Omental fat pad (tissue), 4 donors: ENCODE data around the gene SLC6A11. TPM values are rescaled to one million over a fixed set of nuclear protein-coding genes. Genes with fewer than 3 reads are reported as not detected.

ENCODE experiments used
- ATAC-seq: fragments of 150-250 bp; one replicate; pipeline ENCODE4 v1.9.1; 2016; ENCODE audit warnings: mild to moderate bottlenecking, moderate library complexity; ENCODE audit not compliant: low FRiP score
- DNase-seq: peaks from one replicate; pipeline ENCODE4 v3.0.0-alpha.2; 2019; ENCODE audit warnings: low spot score
- total RNA-seq, 4 donors: library from RNA; depleted of rRNA; stranded (reverse); fragments of >200 nt; gene quantifications; one replicate each; pipeline ENCODE4 v1.1.0, GENCODE V29; 2016
- TF ChIP-seq, protein P1 (sequence below), 3 donors: fragments of 450-650 bp; IDR thresholded peaks; one replicate each; pipeline ENCODE4 v1.5.1; 2016 to 2017; ENCODE audit warnings: antibody characterized with exemption in 3 of 3, mild to moderate bottlenecking in 3 of 3, moderate library complexity in 2 of 3

The SLC6A11 gene
- total RNA-seq, 4 donors from 2014 or later: 0.09 TPM; not detected in 3

DNA sequence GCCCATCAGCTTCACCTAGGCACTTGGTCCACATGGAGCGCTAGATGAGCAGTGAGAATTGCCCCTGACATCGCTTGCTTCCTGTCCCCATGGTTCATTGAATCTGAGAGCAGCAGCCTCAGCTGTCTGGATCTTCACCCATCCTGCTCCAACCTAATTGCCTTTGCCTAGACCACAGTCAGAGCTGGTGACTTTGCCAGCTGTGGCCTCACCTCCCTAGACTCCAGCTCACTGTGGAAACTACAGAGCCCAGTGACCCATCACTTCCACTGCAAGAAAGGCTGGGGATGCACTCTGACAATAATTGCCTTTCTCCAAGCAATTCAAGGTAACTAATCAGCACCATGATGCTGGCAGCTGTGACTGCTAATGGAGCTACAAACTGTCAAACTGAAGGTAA lies 145.9 kb downstream of the SLC6A11 start:
- TF ChIP-seq, protein P1, sequence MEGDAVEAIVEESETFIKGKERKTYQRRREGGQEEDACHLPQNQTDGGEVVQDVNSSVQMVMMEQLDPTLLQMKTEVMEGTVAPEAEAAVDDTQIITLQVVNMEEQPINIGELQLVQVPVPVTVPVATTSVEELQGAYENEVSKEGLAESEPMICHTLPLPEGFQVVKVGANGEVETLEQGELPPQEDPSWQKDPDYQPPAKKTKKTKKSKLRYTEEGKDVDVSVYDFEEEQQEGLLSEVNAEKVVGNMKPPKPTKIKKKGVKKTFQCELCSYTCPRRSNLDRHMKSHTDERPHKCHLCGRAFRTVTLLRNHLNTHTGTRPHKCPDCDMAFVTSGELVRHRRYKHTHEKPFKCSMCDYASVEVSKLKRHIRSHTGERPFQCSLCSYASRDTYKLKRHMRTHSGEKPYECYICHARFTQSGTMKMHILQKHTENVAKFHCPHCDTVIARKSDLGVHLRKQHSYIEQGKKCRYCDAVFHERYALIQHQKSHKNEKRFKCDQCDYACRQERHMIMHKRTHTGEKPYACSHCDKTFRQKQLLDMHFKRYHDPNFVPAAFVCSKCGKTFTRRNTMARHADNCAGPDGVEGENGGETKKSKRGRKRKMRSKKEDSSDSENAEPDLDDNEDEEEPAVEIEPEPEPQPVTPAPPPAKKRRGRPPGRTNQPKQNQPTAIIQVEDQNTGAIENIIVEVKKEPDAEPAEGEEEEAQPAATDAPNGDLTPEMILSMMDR (IDR thresholded peaks at IDR 0.05): no peak
- no peak for ATAC-seq
- no peak for DNase-seq

DNA sequence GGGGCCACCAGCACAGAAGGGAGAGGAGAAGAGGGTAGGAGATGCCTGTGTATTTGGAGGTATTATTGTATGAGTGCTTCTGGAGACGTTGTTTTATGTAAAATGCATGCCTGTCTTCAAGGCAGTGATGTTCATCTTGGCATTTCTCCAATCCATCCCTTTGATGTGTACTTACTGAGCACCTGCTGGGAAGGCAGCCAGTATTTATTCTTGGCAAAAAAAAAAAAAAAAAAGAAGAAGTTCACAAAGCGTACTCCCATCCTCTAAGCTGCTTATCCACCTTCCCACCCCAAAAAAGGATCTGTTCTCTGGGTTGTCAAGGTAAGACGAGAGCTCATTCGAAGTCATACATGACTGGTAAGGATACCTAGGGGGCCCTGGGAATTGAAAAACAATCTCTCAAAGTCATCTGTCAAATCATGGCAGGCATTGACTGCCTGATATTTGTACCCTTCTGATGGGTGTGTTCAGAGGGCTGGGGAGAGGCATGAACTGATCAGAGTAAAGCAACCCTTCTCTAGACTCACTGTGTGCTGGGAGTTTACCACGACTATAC lies 146.5 kb downstream of the SLC6A11 start:
- DNase-seq (no peak), ATAC-seq (no peak)
- TF ChIP-seq, protein P1 (IDR thresholded peaks at IDR 0.05): no peak

DNA sequence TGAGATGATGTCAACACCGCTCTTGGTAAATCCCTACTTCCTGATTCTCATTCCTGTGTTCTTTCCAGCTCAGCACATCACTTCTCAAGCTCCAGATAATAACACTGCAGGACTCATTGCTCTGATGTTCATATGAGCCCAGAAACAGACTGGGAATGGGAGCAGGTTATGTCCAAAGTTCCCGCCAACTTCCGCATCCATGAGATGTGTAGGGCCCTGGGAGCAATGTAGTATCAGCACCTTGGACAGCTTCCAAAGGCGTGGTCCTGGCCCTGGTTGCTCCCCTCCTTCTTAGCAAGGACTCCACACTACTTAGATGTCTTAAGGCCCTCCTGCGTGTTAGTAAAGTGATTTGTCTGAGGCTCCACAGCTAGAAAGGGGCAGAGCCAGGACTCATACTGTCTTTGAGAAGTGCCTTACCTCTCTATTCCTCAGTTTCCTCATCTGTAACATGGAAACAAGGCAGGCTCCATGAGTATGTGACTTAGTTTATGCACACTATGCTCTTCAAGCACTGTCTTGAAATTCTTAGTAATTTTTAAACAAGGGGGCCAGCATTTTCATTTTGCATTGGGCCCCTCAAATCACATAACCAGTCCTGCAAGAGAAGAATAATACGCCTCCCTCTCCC lies 148.6 kb downstream of the SLC6A11 start:
- TF ChIP-seq, protein P1 (IDR thresholded peaks at IDR 0.05): no peak
- DNase-seq: no peak
- no peak for ATAC-seq

DNA sequence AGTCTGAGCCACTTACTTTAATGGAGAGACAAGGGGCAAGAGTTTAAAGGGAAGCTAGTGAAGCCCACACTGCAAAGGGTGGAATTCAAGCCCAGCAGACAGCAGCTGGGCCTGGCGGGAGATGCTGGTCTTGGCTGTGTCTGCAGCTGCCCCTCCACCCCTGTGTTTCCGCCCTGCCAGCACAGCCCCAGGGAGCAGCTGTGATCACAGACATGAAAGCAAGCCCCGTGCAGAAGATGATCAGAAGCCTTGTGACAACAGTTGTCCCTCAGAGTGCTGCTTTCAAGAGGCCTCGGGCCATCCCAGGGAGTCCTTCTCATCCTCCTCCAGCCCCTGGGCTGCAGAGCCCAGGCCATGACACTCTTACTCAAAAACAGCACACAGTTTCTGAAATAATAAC lies 152.4 kb downstream of the SLC6A11 start:
- DNase-seq (no peak), ATAC-seq (no peak)
- TF ChIP-seq, protein P1 (IDR thresholded peaks at IDR 0.05): no peak

DNA sequence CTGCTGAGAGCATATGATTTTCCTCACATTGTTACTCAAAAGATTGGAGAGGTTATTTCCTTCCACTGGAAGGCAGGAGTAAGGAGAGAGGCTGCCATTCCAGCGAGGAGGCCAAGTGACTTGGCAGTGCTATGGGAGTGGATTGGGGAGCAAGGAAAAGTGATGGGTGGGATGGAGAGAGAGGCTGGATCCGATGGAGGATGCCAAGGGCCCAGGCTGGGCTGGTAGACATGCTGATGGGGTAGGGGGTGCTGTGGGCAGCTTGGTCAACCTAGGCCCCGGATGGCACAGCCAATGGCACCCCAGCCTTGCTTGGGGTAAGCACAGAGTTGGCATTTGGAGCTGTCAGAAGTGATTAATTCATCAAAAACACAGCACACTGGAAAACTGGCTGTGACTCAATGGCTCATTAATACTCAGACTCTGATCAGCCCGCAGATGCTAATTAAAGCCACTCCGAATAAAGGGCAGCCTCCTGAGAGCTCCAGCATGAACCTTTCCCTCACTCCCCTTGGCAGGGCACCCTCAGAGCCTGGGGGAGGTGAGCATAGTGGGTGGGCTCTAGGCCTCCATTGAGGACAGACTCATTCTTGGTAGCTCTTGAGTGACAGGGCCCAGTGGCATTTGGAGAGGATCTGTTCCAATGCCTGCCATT lies 154.4 kb downstream of the SLC6A11 start:
- TF ChIP-seq, protein P1 (IDR thresholded peaks at IDR 0.05): no peak
- DNase-seq: no peak
- ATAC-seq: no peak

DNA sequence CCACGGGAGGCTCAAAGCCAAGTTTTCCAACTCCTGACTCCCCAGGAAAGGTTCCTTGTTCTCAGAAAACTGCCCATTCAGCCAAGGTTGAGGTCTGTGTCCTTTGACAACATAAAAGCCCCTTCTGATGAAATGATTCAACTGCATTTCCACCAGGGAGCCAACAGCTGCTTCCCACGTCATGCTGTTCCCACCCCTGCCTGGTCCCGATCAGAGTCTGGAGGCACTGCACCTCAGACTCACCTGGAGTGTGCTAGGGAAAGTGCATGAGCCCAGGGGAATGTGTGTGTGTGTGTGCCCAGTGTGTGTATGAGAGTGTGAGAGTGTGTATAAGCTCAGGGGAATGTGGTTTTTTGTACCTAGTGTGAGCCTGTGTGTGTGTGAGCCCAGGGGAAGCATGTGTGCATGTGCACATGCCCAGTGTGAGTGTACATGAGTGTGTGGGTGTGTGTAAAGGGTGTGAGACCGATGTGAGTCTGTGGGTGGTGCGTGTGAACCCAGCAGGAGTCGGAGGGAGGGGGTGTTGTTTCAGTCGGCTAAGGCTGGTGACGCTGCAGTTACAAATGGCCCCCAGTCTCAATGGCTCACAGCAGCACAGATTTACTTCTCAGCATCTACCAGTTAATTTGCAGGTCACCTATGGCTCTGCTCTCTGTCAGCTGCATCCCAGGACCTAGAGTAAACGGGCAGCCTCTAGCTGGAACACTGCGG lies 156.2 kb downstream of the SLC6A11 start:
- TF ChIP-seq, protein P1 (IDR thresholded peaks at IDR 0.05): no peak
- ATAC-seq (no peak), DNase-seq (no peak)
